HEK293 (cell line): ENCODE measurements around the gene RPL13A.

ENCODE experiments used
- CTCF ChIA-PET: fragments of 350-600 bp; formaldehyde crosslinking; extraction: SDS; loops from one replicate; lab custom pipeline; 2021; ENCODE audit warnings: antibody characterized with exemption; lab: Yijun Ruan, JAX
- POLR2A ChIA-PET: fragments of 300-600 bp; formaldehyde crosslinking; extraction: SDS; loops from one replicate; lab custom pipeline; 2020; ENCODE audit warnings: antibody characterized with exemption, inconsistent platforms; lab: Yijun Ruan, JAX
- H3K27ac ChIP-seq: fragments of 200-500 bp; sonication (Bioruptor generic); 2 replicates; pipeline ENCODE4 v1.5.1; 2014; ENCODE audit warnings: low read depth, low read length, control low read depth, inconsistent platforms; ENCODE audit errors: extremely low read depth
- H3K36me3 ChIP-seq, 2 experiments: fragments of 200-500 bp in 1 of 2; sonication (Bioruptor generic) in 1 of 2; 1 replicate in 1 of 2; 2 replicates in 1 of 2; pipeline ENCODE4 v1.5.1; 2014 to 2017; ENCODE audit warnings: inconsistent platforms in 2 of 2, low read length in 2 of 2; ENCODE audit not compliant: control insufficient read depth in 2 of 2, insufficient read depth in 1 of 2
- H3K4me1 ChIP-seq: fragments of 200-500 bp; sonication (Bioruptor generic); 2 replicates; pipeline ENCODE4 v1.5.1; 2014; ENCODE audit warnings: mild to moderate bottlenecking, low read length, inconsistent platforms; ENCODE audit not compliant: control insufficient read depth, insufficient read depth
- H3K4me3 ChIP-seq: 2 replicates; pipeline ENCODE4 v1.5.1; 2011; ENCODE audit warnings: low read depth, mild to moderate bottlenecking, control low read depth, low read length, moderate library complexity
- H3K9me3 ChIP-seq: fragments of 200-500 bp; sonication (Bioruptor generic); 2 replicates; pipeline ENCODE4 v1.5.1; 2014; ENCODE audit warnings: low read depth, low read length, inconsistent platforms; ENCODE audit not compliant: control insufficient read depth, insufficient read depth
- BCL11B ChIP-seq: fragments of 450-650 bp; formaldehyde crosslinking; IDR thresholded peaks from 2 replicates; pipeline ENCODE4 v1.5.1; 2016; ENCODE audit warnings: low read depth, missing biosample characterization, missing genetic modification characterization
- FEZF1 ChIP-seq: fragments of 450-650 bp; formaldehyde crosslinking; IDR thresholded peaks from 2 replicates; pipeline ENCODE4 v1.5.1; 2016; ENCODE audit warnings: missing biosample characterization, missing genetic modification characterization
- KLF9 ChIP-seq: fragments of 450-650 bp; formaldehyde crosslinking; IDR thresholded peaks from 2 replicates; pipeline ENCODE4 v1.5.1; 2016; ENCODE audit warnings: missing biosample characterization, missing genetic modification characterization, low read depth
- WT1 ChIP-seq: fragments of 450-650 bp; formaldehyde crosslinking; IDR thresholded peaks from 2 replicates; pipeline ENCODE4 v1.5.1; 2016; ENCODE audit warnings: missing biosample characterization, missing genetic modification characterization
- ZBTB10 ChIP-seq: fragments of 450-650 bp; formaldehyde crosslinking; IDR thresholded peaks from 2 replicates; pipeline ENCODE4 v1.5.1; 2016; ENCODE audit warnings: missing biosample characterization, missing genetic modification characterization
- ZNF169 ChIP-seq: fragments of 450-650 bp; formaldehyde crosslinking; IDR thresholded peaks from 2 replicates; pipeline ENCODE4 v1.5.1; 2016; ENCODE audit warnings: missing biosample characterization, missing genetic modification characterization
- ZNF184 ChIP-seq: fragments of 450-650 bp; IDR thresholded peaks from 2 replicates; pipeline ENCODE4 v1.5.1; 2018; ENCODE audit warnings: missing biosample characterization, mild to moderate bottlenecking, missing genetic modification characterization
- ZNF23 ChIP-seq: fragments of 450-650 bp; formaldehyde crosslinking; IDR thresholded peaks from 2 replicates; pipeline ENCODE4 v1.5.1; 2016; ENCODE audit warnings: missing biosample characterization, missing genetic modification characterization, borderline replicate concordance
- ZNF24 ChIP-seq: fragments of 450-650 bp; formaldehyde crosslinking; IDR thresholded peaks from 2 replicates; pipeline ENCODE4 v1.5.1; 2016; ENCODE audit warnings: missing biosample characterization, missing genetic modification characterization
- ZNF311 ChIP-seq: fragments of 450-650 bp; formaldehyde crosslinking; IDR thresholded peaks from 2 replicates; pipeline ENCODE4 v1.5.1; 2017; ENCODE audit warnings: missing biosample characterization, missing genetic modification characterization, borderline replicate concordance
- ZNF335 ChIP-seq: fragments of 450-650 bp; formaldehyde crosslinking; conservative IDR thresholded peaks from 2 replicates; pipeline ENCODE4 v1.5.1; 2016; ENCODE audit warnings: missing biosample characterization, missing genetic modification characterization
- ZNF501 ChIP-seq: fragments of 450-650 bp; formaldehyde crosslinking; IDR thresholded peaks from 2 replicates; pipeline ENCODE4 v1.5.1; 2016; ENCODE audit warnings: missing biosample characterization, missing genetic modification characterization
- ZNF571 ChIP-seq: fragments of 450-650 bp; formaldehyde crosslinking; IDR thresholded peaks from 2 replicates; pipeline ENCODE4 v1.5.0; 2017; ENCODE audit warnings: missing biosample characterization, missing genetic modification characterization
- ZNF670 ChIP-seq: fragments of 450-650 bp; formaldehyde crosslinking; IDR thresholded peaks from 2 replicates; pipeline ENCODE4 v1.5.1; 2016; ENCODE audit warnings: missing biosample characterization, missing genetic modification characterization, low read depth
- ZNF701 ChIP-seq: fragments of 450-650 bp; formaldehyde crosslinking; IDR thresholded peaks from 2 replicates; pipeline ENCODE4 v1.5.1; 2016; ENCODE audit warnings: missing biosample characterization, missing genetic modification characterization
- ZNF777 ChIP-seq: fragments of 450-650 bp; formaldehyde crosslinking; IDR thresholded peaks from 2 replicates; pipeline ENCODE4 v1.5.1; 2017; ENCODE audit warnings: missing biosample characterization, missing genetic modification characterization, borderline replicate concordance
- ZXDB ChIP-seq: fragments of 450-650 bp; formaldehyde crosslinking; IDR thresholded peaks from 2 replicates; pipeline ENCODE4 v1.5.1; 2016; ENCODE audit warnings: missing biosample characterization, missing genetic modification characterization
- TF ChIP-seq, protein P1 (sequence below): fragments of 450-650 bp; formaldehyde crosslinking; IDR thresholded peaks from 2 replicates; pipeline ENCODE4 v1.5.1; 2016; ENCODE audit warnings: missing biosample characterization, missing genetic modification characterization
- TF ChIP-seq, protein P2 (sequence below): fragments of 450-650 bp; formaldehyde crosslinking; IDR thresholded peaks from 2 replicates; pipeline ENCODE4 v1.5.1; 2017; ENCODE audit warnings: missing biosample characterization, missing genetic modification characterization

RPL13A gene

GRCh38 chr19:49520705-49521319, 33.4 kb downstream of the RPL13A start:
- ChIA-PET POLR2A (interaction anchor here (0.7 to 1.2 kb wide), 2 partner anchors 9 to 125 kb away, joined by 3 read pairs; no protein-coding TSS in a partner anchor), CTCF (interaction anchor here (0.6 to 3.1 kb wide), 4 partner anchors 8 to 50 kb away, joined by 3 to 17 read pairs (median 6); no protein-coding TSS in a partner anchor)
- Histone ChIP-seq H3K36me3 (peaks cover 10 to 12% of the 10 kb centered on the region in 2 experiments; a peak in 2 of 3 replicates), H3K4me1 (no peaks in the 10 kb centered on the region), H3K4me3 (no peak overlapping the region), H3K9me3 (no peaks in the 10 kb centered on the region), H3K27ac (no peak overlapping the region)
- TF ChIP-seq, protein P1, sequence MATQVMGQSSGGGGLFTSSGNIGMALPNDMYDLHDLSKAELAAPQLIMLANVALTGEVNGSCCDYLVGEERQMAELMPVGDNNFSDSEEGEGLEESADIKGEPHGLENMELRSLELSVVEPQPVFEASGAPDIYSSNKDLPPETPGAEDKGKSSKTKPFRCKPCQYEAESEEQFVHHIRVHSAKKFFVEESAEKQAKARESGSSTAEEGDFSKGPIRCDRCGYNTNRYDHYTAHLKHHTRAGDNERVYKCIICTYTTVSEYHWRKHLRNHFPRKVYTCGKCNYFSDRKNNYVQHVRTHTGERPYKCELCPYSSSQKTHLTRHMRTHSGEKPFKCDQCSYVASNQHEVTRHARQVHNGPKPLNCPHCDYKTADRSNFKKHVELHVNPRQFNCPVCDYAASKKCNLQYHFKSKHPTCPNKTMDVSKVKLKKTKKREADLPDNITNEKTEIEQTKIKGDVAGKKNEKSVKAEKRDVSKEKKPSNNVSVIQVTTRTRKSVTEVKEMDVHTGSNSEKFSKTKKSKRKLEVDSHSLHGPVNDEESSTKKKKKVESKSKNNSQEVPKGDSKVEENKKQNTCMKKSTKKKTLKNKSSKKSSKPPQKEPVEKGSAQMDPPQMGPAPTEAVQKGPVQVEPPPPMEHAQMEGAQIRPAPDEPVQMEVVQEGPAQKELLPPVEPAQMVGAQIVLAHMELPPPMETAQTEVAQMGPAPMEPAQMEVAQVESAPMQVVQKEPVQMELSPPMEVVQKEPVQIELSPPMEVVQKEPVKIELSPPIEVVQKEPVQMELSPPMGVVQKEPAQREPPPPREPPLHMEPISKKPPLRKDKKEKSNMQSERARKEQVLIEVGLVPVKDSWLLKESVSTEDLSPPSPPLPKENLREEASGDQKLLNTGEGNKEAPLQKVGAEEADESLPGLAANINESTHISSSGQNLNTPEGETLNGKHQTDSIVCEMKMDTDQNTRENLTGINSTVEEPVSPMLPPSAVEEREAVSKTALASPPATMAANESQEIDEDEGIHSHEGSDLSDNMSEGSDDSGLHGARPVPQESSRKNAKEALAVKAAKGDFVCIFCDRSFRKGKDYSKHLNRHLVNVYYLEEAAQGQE (tag by site-specific recombination): no peak
- TF ChIP-seq ZNF571 (no peak), WT1 (tag by site-specific recombination) (no peak)

GRCh38 chr19:49524812-49525455, 37.5 kb downstream of the RPL13A start:
- Histone ChIP-seq H3K27ac (no peak overlapping the region), H3K4me1 (no peaks in the 10 kb centered on the region), H3K4me3 (no peak overlapping the region), H3K9me3 (no peaks in the 10 kb centered on the region), H3K36me3 (peaks cover 8 to 15% of the 10 kb centered on the region in 2 experiments; a peak in 2 of 3 replicates)
- CTCF ChIA-PET: interaction anchor here (0.7 to 1.4 kb wide), 2 partner anchors 22 to 147 kb away, joined by 3 read pairs; no protein-coding TSS in a partner anchor
- POLR2A ChIA-PET: no interaction called here
- TF ChIP-seq FEZF1: no peak
- TF ChIP-seq WT1 (tag by site-specific recombination): no peak
- no peak for TF ChIP-seq ZXDB (tag by site-specific recombination)
- no peak for TF ChIP-seq ZNF777 (tag by site-specific recombination)
- TF ChIP-seq ZBTB10 (tag by site-specific recombination): no peak
- no peak for TF ChIP-seq BCL11B
- no peak for TF ChIP-seq ZNF501 (tag by site-specific recombination)
- no peak for TF ChIP-seq KLF9 (tag by site-specific recombination)
- no peak for TF ChIP-seq ZNF311 (tag by site-specific recombination)
- no peak for TF ChIP-seq ZNF335 (tag by site-specific recombination)
- TF ChIP-seq ZNF670: no peak
- TF ChIP-seq ZNF24: no peak
- no peak for TF ChIP-seq ZNF169
- no peak for TF ChIP-seq ZNF184 (tag by site-specific recombination)
- TF ChIP-seq ZNF23 (tag by site-specific recombination): no peak
- TF ChIP-seq, protein P2, sequence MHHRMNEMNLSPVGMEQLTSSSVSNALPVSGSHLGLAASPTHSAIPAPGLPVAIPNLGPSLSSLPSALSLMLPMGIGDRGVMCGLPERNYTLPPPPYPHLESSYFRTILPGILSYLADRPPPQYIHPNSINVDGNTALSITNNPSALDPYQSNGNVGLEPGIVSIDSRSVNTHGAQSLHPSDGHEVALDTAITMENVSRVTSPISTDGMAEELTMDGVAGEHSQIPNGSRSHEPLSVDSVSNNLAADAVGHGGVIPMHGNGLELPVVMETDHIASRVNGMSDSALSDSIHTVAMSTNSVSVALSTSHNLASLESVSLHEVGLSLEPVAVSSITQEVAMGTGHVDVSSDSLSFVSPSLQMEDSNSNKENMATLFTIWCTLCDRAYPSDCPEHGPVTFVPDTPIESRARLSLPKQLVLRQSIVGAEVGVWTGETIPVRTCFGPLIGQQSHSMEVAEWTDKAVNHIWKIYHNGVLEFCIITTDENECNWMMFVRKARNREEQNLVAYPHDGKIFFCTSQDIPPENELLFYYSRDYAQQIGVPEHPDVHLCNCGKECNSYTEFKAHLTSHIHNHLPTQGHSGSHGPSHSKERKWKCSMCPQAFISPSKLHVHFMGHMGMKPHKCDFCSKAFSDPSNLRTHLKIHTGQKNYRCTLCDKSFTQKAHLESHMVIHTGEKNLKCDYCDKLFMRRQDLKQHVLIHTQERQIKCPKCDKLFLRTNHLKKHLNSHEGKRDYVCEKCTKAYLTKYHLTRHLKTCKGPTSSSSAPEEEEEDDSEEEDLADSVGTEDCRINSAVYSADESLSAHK (tag by site-specific recombination): no peak
- no peak for TF ChIP-seq ZNF701 (tag by site-specific recombination)
